Fibroblast of pulmonary artery (primary cell): Measurements from ENCODE around the gene SMIM10L1.
A peak's percentile ranks its signal among the peaks of the same experiment; 100 is the strongest.

ENCODE experiments used
- DNase-seq: peaks from one replicate; pipeline ENCODE4 v3.0.0-alpha.2; 2010; ENCODE audit warnings: low read depth
- H3K4me3 ChIP-seq: replicated peaks from 2 replicates; pipeline ENCODE4 v1.5.1; 2011; ENCODE audit warnings: low read depth, mild to moderate bottlenecking, control low read depth, low read length, moderate library complexity
- TF ChIP-seq, protein P1 (sequence below): IDR thresholded peaks from 2 replicates; pipeline ENCODE4 v1.5.1; 2011; ENCODE audit warnings: mild to moderate bottlenecking, control low read depth, low read length, inconsistent platforms; ENCODE audit errors: missing control alignments

Gene SMIM10L1

DNA sequence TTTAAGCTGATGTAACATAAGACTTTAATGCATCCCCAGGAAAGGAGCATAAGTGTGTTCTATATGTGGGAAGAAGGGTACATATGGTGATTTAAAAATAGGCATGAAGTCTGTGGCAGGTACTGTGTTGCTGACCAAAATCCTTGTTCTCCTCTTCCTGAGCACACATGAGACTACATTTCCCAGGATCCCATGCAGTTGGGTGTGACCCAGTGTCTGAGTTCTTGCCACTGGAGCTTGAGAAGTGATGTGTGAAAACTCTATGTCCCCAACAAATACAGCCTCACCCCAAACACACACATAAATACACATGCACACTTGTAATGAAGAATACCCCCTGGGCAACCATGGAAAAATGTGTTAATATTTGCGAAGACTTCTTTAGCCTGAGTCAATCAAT lies 8.5 kb upstream of the SMIM10L1 start:
- TF ChIP-seq, protein P1, sequence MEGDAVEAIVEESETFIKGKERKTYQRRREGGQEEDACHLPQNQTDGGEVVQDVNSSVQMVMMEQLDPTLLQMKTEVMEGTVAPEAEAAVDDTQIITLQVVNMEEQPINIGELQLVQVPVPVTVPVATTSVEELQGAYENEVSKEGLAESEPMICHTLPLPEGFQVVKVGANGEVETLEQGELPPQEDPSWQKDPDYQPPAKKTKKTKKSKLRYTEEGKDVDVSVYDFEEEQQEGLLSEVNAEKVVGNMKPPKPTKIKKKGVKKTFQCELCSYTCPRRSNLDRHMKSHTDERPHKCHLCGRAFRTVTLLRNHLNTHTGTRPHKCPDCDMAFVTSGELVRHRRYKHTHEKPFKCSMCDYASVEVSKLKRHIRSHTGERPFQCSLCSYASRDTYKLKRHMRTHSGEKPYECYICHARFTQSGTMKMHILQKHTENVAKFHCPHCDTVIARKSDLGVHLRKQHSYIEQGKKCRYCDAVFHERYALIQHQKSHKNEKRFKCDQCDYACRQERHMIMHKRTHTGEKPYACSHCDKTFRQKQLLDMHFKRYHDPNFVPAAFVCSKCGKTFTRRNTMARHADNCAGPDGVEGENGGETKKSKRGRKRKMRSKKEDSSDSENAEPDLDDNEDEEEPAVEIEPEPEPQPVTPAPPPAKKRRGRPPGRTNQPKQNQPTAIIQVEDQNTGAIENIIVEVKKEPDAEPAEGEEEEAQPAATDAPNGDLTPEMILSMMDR: no peak
- no peak for DNase-seq

DNA sequence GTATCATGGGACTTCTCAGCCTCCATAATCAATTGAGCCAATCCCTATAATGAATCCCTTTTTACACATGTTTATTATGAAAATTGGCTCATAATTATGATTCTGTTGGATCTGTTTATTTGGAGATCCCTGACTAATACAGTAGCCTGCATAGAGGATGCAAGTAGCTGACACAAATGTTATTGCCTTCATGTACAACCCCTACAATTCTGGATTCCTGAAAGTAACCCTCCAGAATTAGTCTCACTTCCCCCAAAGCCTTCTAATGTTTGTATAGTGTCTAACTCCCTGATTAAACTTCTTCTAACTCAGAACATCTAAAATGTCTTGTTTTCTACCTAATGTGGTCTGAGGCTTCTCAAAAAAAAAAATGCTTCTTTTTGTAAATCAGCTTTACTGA lies 6.6 kb upstream of the SMIM10L1 start:
- DNase-seq: no peak
- H3K4me3 ChIP-seq: no peak overlapping the region
- TF ChIP-seq, protein P1: no peak

More for the DNA sequence above, 8.5 kb upstream of the SMIM10L1 start:
- no peak overlapping the region for H3K4me3 ChIP-seq

DNA sequence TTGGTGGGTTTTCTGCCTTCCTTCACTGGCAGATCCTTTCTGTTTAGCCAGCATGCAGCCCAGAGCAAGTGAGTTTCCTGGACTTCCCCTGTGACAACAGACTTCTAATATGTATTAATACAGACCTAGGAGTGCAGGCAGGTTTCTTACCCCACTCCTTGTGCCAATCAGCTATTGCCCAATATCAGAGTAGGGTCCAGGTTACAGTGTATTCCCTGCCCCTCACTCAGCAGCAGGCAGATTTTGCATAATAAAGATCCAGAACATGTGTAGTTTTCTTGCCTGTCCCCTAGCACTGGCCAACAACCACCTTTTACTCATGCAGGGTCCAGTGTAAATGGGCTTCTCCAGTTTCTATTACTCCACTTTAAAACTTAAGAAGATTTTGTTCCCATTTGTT lies 4.7 kb upstream of the SMIM10L1 start:
- no peak overlapping the region for H3K4me3 ChIP-seq
- TF ChIP-seq, protein P1: no peak
- no peak for DNase-seq

- peak overlapping the region; percentile 93 for H3K4me3 ChIP-seq
- TF ChIP-seq, protein P1: no peak
Observed at GRCh38 chr12:11170810-11171144, 217 bp upstream of the SMIM10L1 start.

DNA sequence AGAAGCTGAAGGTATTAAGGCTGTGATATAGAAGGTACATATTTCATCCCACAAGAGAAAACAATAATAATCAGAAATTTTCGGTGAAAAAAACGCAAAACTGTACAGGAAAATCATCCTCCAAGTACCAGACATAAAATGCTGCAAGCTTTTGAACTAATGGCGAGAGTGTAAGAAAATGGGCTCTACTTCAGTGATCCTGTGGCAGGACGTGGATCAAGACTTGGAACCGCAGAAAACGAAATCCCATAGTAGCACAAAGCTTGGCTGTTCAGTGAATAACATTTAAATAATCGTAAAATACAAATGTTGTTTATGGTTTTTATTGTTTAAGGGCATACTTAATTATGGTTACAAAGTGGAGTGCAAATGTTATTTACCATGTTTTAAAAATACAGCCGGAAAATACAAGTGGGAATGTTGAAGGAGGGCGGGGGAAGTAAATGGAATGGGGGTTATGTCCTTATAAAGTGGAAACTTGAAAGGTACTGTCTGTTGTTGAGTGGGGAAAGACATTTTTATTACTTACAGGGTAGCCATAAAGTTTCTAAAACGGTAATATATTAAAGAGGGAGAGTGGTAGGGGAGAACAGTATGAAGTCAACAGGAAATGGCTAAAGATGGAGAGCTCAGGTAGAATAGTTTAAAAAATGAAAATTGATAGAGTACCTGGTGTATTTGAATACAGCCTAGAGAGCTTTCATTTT lies 1.1 kb downstream of the SMIM10L1 start:
- H3K4me3 ChIP-seq: peak overlapping the region; percentile 93
- TF ChIP-seq, protein P1: no peak
- DNase-seq: peak; percentile 39

More at GRCh38 chr12:11170810-11171144, 217 bp upstream of the SMIM10L1 start:
- DNase-seq: no peak

DNA sequence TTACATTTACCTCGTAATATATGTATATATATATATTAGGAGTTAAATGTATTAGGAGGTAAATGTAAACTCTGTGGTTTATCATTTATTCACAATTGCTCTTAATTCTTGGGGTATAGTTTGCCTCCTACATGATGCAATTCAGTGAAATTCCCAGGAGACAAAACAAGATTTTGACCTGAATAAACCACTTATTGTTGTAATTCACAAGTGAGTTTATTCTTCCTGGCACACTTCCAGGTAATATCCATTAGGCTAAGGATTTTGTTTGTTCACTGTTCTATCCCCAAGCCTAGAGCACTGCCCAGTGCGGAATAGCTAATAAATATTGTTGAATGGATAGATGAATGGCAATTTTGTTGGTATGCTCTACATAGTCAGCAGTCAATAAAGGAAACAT lies 3.0 kb downstream of the SMIM10L1 start:
- no peak overlapping the region for H3K4me3 ChIP-seq
- peak; percentile 25 for DNase-seq
- TF ChIP-seq, protein P1: no peak

GRCh38 chr12:11178250-11178649 lies 7.3 kb downstream of the SMIM10L1 start:
- no peak overlapping the region for H3K4me3 ChIP-seq
- TF ChIP-seq, protein P1: no peak
- DNase-seq: no peak
